Spleen (tissue), 11 donors: ENCODE data around the gene OR10G3. TPM values are rescaled to one million over a fixed set of nuclear protein-coding genes. Genes with fewer than 3 reads are reported as not detected.
A peak's percentile ranks its signal among the peaks of the same experiment; 100 is the strongest.

Experiments
- DNase-seq: peaks from one replicate; pipeline ENCODE4 v3.0.0-alpha.2; 2020
- H3K27ac ChIP-seq, 8 donors: fragments of 200-600 bp; sonication (generic) in 7 of 8; 1 replicate in 4 of 8; 2 replicates in 4 of 8; pipeline versions ENCODE4 v1.5.0 to v1.8.0; 2016 to 2021; ENCODE audit warnings: inconsistent platforms in 4 of 8, mild to moderate bottlenecking in 4 of 8, moderate library complexity in 1 of 8
- H3K27me3 ChIP-seq, 7 donors: fragments of 200-600 bp; sonication (generic) in 6 of 7; replicated peaks in 1 of 7; 1 replicate in 4 of 7; 2 replicates in 3 of 7; pipeline versions ENCODE4 v1.5.0 to v1.8.0; 2016 to 2021; ENCODE audit warnings: inconsistent platforms in 3 of 7, mild to moderate bottlenecking in 1 of 7
- H3K36me3 ChIP-seq, 6 donors: fragments of 200-600 bp; sonication (generic) in 5 of 6; 1 replicate in 4 of 6; 2 replicates in 2 of 6; pipeline versions ENCODE4 v1.5.0 to v1.8.0; 2016 to 2021; ENCODE audit warnings: inconsistent platforms in 2 of 6
- H3K4me1 ChIP-seq, 6 donors: fragments of 200-600 bp; sonication (generic) in 5 of 6; 1 replicate in 3 of 6; 2 replicates in 3 of 6; pipeline versions ENCODE4 v1.5.0 to v1.8.0; 2016 to 2021; ENCODE audit warnings: inconsistent platforms in 3 of 6
- H3K4me3 ChIP-seq, 8 donors: fragments of 200-600 bp; sonication (generic) in 7 of 8; 1 replicate in 4 of 8; 2 replicates in 4 of 8; pipeline versions ENCODE4 v1.5.0 to v1.8.0; 2016 to 2021; ENCODE audit warnings: inconsistent platforms in 4 of 8, mild to moderate bottlenecking in 4 of 8, moderate library complexity in 2 of 8
- H3K9me3 ChIP-seq, 8 donors: fragments of 200-600 bp; sonication (generic) in 7 of 8; 1 replicate in 4 of 8; 2 replicates in 4 of 8; pipeline versions ENCODE4 v1.5.0 to v1.8.0; 2016 to 2021; ENCODE audit warnings: inconsistent platforms in 4 of 8
- CTCF ChIP-seq, 11 experiments: fragments of 200-600 bp in 7 of 11; fragments of 450-650 bp in 4 of 11; sonication (generic) in 4 of 11; IDR thresholded peaks in 8 of 11; conservative IDR thresholded peaks in 3 of 11; 1 replicate in 7 of 11; 2 replicates in 4 of 11; pipeline versions ENCODE4 v1.4.0 to v1.8.0; 2016 to 2021; ENCODE audit warnings: antibody characterized with exemption in 11 of 11, inconsistent platforms in 4 of 11, mild to moderate bottlenecking in 1 of 11
- POLR2A ChIP-seq, 3 donors: fragments of 450-650 bp; IDR thresholded peaks; one replicate each; pipeline ENCODE4 v1.5.1; 2017; ENCODE audit warnings: antibody characterized with exemption in 3 of 3, mild to moderate bottlenecking in 1 of 3
- POLR2AphosphoS5 ChIP-seq, 3 donors: sonication (generic); formaldehyde crosslinking; IDR thresholded peaks; one replicate each; pipeline ENCODE4 v1.5.1; 2017; ENCODE audit warnings: antibody characterized with exemption in 3 of 3
- WGBS, 5 donors: extraction: QIAGEN DNeasy Blood & Tissue Kit in 3 of 5; methylation state at CpG; one replicate each; pipeline versions ENCODE4 v1.1.5 to v1.1.7; 2013 to 2018; 5-methylcytosine and 5-hydroxymethylcytosine counted together
- intact Hi-C: fragments of 100-400 bp; cut with DNase I; formaldehyde crosslinking; loops from one replicate; pipeline ENCODE4 v1.15.0; 2023; ENCODE audit warnings: low total_unique reads
- polyA plus RNA-seq, 3 donors: library from polyadenylated mRNA; stranded (reverse); fragments of 200-250 nt; gene quantifications; one replicate each; pipeline ENCODE4 v1.2.1, GENCODE V29; 2013
- total RNA-seq, 7 donors: library from RNA; depleted of rRNA in 3 of 7; stranded (reverse); fragments of >200 nt in 3 of 7; fragmentation: NEBNext Ultra II Directional in 4 of 7; extraction: Animal tissue kit (Norgen Biotek cat#: 25700) in 4 of 7; gene quantifications; one replicate each; pipeline versions ENCODE4 v1.1.0 to v1.2.1, GENCODE V29; 2016 to 2021
- donor health status: healthy with polysubstance abuse.
- donor health status: DM: no; HTN: no; CAD: no; lungs with moderate emphysema.
- donor health status: DM: no; HTN: no; CAD: no.
- donor health status: Bipolar disorder and iron deficiency.
- donor health status: healthy.
- donor health status: DM: no; HTN: no; CAD: no.
- donor health status: DM: yes; HTN: yes; CAD: no.

Gene OR10G3
- total and polyA plus RNA-seq, 10 donors, result 0.06 TPM; not detected in 9

- no peaks in the 10 kb centered on the region for H3K36me3 ChIP-seq
- WGBS, 5 donors, result 84 to 96% (median 91%) methylated on average over 12 to 18 of the region's 18 CpGs
- no peaks in the 10 kb centered on the region for H3K9me3 ChIP-seq
- intact Hi-C loops, result no loop called here
- H3K4me1 ChIP-seq, result peaks cover 3 to 37% (median 13%) of the 10 kb centered on the region in 6 donors
- peak; percentile 71 for DNase-seq
- no peak overlapping the region for H3K27ac ChIP-seq
- H3K4me3 ChIP-seq, result peak overlapping the region in 2 of 8 donors; percentile 76 to 81
- peaks cover 0 to 9% (median 0%) of the 10 kb centered on the region in 7 donors for H3K27me3 ChIP-seq
- no peak for TF ChIP-seq POLR2A (IDR thresholded peaks at IDR 0.05)
- TF ChIP-seq CTCF (IDR thresholded peaks at IDR 0.05 in 8 of 11, conservative IDR thresholded peaks at IDR 0.05 in 3 of 11), result no peak
- TF ChIP-seq POLR2AphosphoS5 (IDR thresholded peaks at IDR 0.05), result no peak
These were observed 55.0 kb downstream of the OR10G3 start for GRCh38 chr14:21524575-21525490.

GRCh38 chr14:21523203-21523602 is 56.7 kb downstream of the OR10G3 start:
- DNase-seq, result no peak
- Histone ChIP-seq H3K4me3 (no peak overlapping the region), H3K27me3 (peaks cover 0 to 9% (median 0%) of the 10 kb centered on the region in 7 donors), H3K4me1 (peaks cover 3 to 30% (median 13%) of the 10 kb centered on the region in 6 donors), H3K9me3 (no peaks in the 10 kb centered on the region), H3K36me3 (no peaks in the 10 kb centered on the region), H3K27ac (no peak overlapping the region)
- WGBS, 5 donors, result 74 to 89% (median 77%) methylated on average over 6 to 7 of the region's 7 CpGs
- intact Hi-C loops, result no loop called here
- TF ChIP-seq POLR2A (IDR thresholded peaks at IDR 0.05) (no peak), CTCF (IDR thresholded peaks at IDR 0.05 in 8 of 11, conservative IDR thresholded peaks at IDR 0.05 in 3 of 11) (no peak), POLR2AphosphoS5 (IDR thresholded peaks at IDR 0.05) (no peak)

GRCh38 chr14:21521501-21521900 is 58.4 kb downstream of the OR10G3 start:
- Histone ChIP-seq H3K9me3 (no peaks in the 10 kb centered on the region), H3K27me3 (peaks cover 0 to 9% (median 0%) of the 10 kb centered on the region in 7 donors), H3K36me3 (no peaks in the 10 kb centered on the region), H3K4me1 (peaks cover 0 to 17% (median 3%) of the 10 kb centered on the region in 6 donors), H3K27ac (no peak overlapping the region), H3K4me3 (no peak overlapping the region)
- no peak for DNase-seq
- WGBS, 5 donors, result 67 to 89% (median 85%) methylated on average over 2 of the region's 2 CpGs
- intact Hi-C loops, result no loop called here
- TF ChIP-seq POLR2AphosphoS5 (IDR thresholded peaks at IDR 0.05) (no peak), CTCF (IDR thresholded peaks at IDR 0.05 in 8 of 11, conservative IDR thresholded peaks at IDR 0.05 in 3 of 11) (no peak), POLR2A (IDR thresholded peaks at IDR 0.05) (no peak)

- intact Hi-C loops, result no loop called here
- WGBS, 5 donors, result 83 to 100% (median 91%) methylated on average over 1 of the region's 1 CpG
- no peak overlapping the region for H3K27ac ChIP-seq
These were observed 59.1 kb downstream of the OR10G3 start for GRCh38 chr14:21520767-21521166.

More at GRCh38 chr14:21520767-21521166, 59.1 kb downstream of the OR10G3 start:
- peaks cover 0 to 10% (median 2%) of the 10 kb centered on the region in 6 donors for H3K4me1 ChIP-seq
- DNase-seq, result no peak
- no peak overlapping the region for H3K4me3 ChIP-seq
- H3K36me3 ChIP-seq, result no peaks in the 10 kb centered on the region
- TF ChIP-seq POLR2A (IDR thresholded peaks at IDR 0.05) (no peak), POLR2AphosphoS5 (IDR thresholded peaks at IDR 0.05) (no peak), CTCF (IDR thresholded peaks at IDR 0.05 in 8 of 11, conservative IDR thresholded peaks at IDR 0.05 in 3 of 11) (no peak)
- no peaks in the 10 kb centered on the region for H3K9me3 ChIP-seq
- peaks cover 0 to 1% (median 0%) of the 10 kb centered on the region in 7 donors for H3K27me3 ChIP-seq
